Measurements from ENCODE around the gene LYZ.

DNA sequence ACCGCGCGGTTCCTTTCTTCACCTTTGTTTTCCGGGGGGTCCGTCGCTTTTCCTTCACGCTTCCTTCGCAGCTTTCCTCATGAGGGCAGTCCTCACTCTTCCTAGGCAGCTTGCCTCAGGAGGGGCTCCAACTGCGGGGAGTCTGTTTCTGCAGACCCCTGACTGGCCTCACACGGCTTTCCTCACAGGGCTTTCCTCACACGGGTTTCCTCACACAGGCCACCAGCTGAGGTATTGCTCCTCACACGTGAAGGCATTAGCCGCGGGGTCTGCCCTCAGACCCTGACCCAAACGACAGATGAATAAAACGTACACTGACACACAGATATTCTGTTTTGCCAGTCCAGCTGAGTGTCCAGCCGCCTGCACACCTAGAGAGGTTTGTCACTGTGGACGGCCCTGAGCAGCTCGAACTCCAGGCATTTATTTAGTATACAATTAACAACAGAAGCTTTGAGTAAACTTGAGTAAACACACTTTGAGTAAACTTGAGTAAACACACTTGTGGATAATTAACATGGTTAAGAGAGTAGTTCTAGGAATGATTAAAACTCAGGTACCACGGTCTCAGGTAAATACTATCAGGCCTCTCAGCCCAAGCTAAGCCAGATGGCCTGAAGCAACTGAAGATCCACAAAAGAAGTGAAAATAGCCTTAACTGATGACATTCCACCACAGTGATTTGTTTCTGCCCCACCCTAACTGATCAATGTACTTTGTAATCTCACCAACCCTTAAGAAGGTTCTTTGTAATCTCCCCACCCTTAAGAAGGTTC is 16.1 kb upstream of the LYZ start:
- TF ChIP-seq, protein P1, sequence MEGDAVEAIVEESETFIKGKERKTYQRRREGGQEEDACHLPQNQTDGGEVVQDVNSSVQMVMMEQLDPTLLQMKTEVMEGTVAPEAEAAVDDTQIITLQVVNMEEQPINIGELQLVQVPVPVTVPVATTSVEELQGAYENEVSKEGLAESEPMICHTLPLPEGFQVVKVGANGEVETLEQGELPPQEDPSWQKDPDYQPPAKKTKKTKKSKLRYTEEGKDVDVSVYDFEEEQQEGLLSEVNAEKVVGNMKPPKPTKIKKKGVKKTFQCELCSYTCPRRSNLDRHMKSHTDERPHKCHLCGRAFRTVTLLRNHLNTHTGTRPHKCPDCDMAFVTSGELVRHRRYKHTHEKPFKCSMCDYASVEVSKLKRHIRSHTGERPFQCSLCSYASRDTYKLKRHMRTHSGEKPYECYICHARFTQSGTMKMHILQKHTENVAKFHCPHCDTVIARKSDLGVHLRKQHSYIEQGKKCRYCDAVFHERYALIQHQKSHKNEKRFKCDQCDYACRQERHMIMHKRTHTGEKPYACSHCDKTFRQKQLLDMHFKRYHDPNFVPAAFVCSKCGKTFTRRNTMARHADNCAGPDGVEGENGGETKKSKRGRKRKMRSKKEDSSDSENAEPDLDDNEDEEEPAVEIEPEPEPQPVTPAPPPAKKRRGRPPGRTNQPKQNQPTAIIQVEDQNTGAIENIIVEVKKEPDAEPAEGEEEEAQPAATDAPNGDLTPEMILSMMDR (IDR thresholded peaks at IDR 0.05 in 8 of 11, conservative IDR thresholded peaks at IDR 0.05 in 3 of 11), result no peak
- TF ChIP-seq POLR2A (IDR thresholded peaks at IDR 0.05), result no peak
- TF ChIP-seq POLR2AphosphoS5 (IDR thresholded peaks at IDR 0.05), result no peak

Data from spleen (tissue), 7 donors.